BE2C (cell line): Measurements from ENCODE around the gene SLC24A3.

Source experiments
- DNase-seq: peaks from one replicate; pipeline ENCODE4 v3.0.0-alpha.2; 2020
- H3K27me3 ChIP-seq: fragments of 250-450 bp; sonication (Bioruptor Pico); 2 replicates; pipeline ENCODE4 v1.5.1; 2020; ENCODE audit warnings: mild to moderate bottlenecking
- H3K36me3 ChIP-seq: fragments of 250-450 bp; sonication (Bioruptor Pico); 2 replicates; pipeline ENCODE4 v1.5.1; 2020; ENCODE audit warnings: mild to moderate bottlenecking
- H3K4me1 ChIP-seq: fragments of 250-450 bp; sonication (Bioruptor Pico); 2 replicates; pipeline ENCODE4 v1.5.1; 2020
- H3K4me3 ChIP-seq: 2 replicates; pipeline ENCODE4 v1.5.1; 2011; ENCODE audit warnings: low read depth, low read length
- H3K9me3 ChIP-seq: fragments of 250-450 bp; sonication (Bioruptor Pico); 2 replicates; pipeline ENCODE4 v1.5.1; 2020
- TF ChIP-seq, protein P1 (sequence below): IDR thresholded peaks from 2 replicates; pipeline ENCODE4 v1.5.1; 2012; ENCODE audit warnings: mild to moderate bottlenecking, low read depth, low read length

The SLC24A3 gene

DNA sequence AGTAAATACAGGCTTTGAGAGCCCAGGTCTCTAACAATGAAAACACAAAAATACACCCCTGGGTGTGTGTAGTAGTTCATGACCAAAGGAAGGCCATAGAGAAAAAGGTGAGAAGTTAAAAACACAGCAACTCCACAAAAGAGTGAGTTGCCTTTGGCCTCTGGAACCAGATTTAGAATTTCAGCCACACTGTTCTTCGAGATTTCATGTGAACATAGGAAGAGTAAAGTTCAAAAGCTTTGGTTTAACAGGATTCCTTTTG, 502.1 kb downstream of the SLC24A3 start:
- TF ChIP-seq, protein P1, sequence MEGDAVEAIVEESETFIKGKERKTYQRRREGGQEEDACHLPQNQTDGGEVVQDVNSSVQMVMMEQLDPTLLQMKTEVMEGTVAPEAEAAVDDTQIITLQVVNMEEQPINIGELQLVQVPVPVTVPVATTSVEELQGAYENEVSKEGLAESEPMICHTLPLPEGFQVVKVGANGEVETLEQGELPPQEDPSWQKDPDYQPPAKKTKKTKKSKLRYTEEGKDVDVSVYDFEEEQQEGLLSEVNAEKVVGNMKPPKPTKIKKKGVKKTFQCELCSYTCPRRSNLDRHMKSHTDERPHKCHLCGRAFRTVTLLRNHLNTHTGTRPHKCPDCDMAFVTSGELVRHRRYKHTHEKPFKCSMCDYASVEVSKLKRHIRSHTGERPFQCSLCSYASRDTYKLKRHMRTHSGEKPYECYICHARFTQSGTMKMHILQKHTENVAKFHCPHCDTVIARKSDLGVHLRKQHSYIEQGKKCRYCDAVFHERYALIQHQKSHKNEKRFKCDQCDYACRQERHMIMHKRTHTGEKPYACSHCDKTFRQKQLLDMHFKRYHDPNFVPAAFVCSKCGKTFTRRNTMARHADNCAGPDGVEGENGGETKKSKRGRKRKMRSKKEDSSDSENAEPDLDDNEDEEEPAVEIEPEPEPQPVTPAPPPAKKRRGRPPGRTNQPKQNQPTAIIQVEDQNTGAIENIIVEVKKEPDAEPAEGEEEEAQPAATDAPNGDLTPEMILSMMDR, result no peak
- Histone ChIP-seq H3K36me3 (no peaks in the 10 kb centered on the region), H3K27me3 (no peaks in the 10 kb centered on the region), H3K4me1 (no peaks in the 10 kb centered on the region), H3K4me3 (no peak overlapping the region), H3K9me3 (no peaks in the 10 kb centered on the region)
- no peak for DNase-seq

GRCh38 chr20:19715986-19716385, 503.5 kb downstream of the SLC24A3 start:
- H3K9me3 ChIP-seq, result no peaks in the 10 kb centered on the region
- DNase-seq, result no peak
- TF ChIP-seq, protein P1, result no peak

DNA sequence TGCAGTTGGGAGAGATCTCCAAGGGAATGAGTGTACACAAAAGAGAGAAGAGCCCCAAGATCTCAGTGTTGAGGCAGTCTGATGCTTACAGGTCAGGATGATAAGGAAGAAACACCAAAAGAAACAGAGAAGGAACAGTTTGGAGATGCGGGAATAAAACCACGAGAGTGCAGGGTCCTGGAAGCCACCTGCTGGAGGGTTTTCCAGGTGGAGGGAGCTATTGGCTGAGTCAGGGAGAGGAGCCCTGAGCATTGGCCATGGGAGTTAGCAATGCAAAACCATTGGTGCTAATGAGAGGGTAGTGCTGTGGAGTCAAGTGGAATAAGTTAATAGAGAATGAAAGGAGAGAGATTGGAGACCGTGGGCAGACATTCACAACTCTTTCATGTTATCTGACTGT, 506.4 kb downstream of the SLC24A3 start:
- no peak for DNase-seq
- H3K9me3 ChIP-seq, result no peaks in the 10 kb centered on the region
- H3K36me3 ChIP-seq, result no peaks in the 10 kb centered on the region
- no peaks in the 10 kb centered on the region for H3K4me1 ChIP-seq
- H3K4me3 ChIP-seq, result no peak overlapping the region
- TF ChIP-seq, protein P1, result no peak
- H3K27me3 ChIP-seq, result peaks cover 21% of the 10 kb centered on the region

More at GRCh38 chr20:19715986-19716385, 503.5 kb downstream of the SLC24A3 start:
- H3K4me3 ChIP-seq, result no peak overlapping the region
- no peaks in the 10 kb centered on the region for H3K36me3 ChIP-seq
- H3K27me3 ChIP-seq, result peaks cover 7% of the 10 kb centered on the region
- no peaks in the 10 kb centered on the region for H3K4me1 ChIP-seq

DNA sequence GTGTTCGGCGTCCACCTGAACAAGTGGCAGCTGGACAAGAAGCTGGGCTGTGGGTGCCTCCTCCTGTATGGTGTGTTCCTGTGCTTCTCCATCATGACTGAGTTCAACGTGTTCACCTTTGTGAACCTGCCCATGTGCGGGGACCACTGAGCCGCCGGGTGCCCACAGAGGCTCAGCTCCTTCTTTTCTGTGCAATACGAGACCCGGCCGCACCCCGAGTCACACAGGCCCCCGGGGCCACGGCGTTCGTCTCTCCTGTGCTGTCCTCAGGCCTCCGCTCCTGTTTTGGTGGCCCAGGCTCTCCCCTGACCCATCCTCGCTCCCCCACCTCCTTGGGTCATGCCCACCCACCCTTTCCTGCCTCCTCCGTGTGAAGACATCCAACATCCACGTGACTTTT, 508.5 kb downstream of the SLC24A3 start:
- Histone ChIP-seq H3K9me3 (no peaks in the 10 kb centered on the region), H3K4me1 (no peaks in the 10 kb centered on the region), H3K27me3 (peaks cover 21% of the 10 kb centered on the region), H3K36me3 (no peaks in the 10 kb centered on the region), H3K4me3 (no peak overlapping the region)
- TF ChIP-seq, protein P1, result no peak
- no peak for DNase-seq

DNA sequence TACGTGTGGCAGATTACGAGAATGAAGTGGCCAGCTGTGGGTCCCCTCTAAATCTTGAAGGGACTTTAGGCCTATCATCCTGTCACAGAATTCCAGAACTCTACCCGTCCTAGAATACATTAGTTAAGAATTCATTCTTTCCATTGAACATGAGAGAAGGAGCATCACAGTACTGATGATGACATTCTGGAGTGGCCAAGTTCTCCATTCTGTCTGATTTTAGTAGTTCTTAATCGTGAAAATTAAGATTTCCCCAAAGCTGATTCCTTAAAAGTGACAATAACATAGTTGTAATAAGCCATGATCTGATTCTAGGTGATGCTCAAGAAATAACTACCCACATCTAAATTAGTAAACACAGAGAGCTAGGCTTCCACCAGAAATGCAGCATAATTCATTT, 510.6 kb downstream of the SLC24A3 start:
- Histone ChIP-seq H3K9me3 (no peaks in the 10 kb centered on the region), H3K36me3 (no peaks in the 10 kb centered on the region), H3K4me3 (no peak overlapping the region), H3K27me3 (peaks cover 21% of the 10 kb centered on the region), H3K4me1 (no peaks in the 10 kb centered on the region)
- TF ChIP-seq, protein P1, result no peak
- DNase-seq, result no peak

- H3K27me3 ChIP-seq, result peaks cover 23% of the 10 kb centered on the region
- no peaks in the 10 kb centered on the region for H3K36me3 ChIP-seq
- no peaks in the 10 kb centered on the region for H3K9me3 ChIP-seq
- TF ChIP-seq, protein P1, result no peak
- no peak overlapping the region for H3K4me3 ChIP-seq
- H3K4me1 ChIP-seq, result no peaks in the 10 kb centered on the region
- no peak for DNase-seq
Measured at GRCh38 chr20:19723813-19724430, 511.5 kb downstream of the SLC24A3 start.
